Epithelial cell of prostate (primary cell): ENCODE results near the gene RBM5.
A peak's percentile ranks its signal among the peaks of the same experiment; 100 is the strongest.

ENCODE experiments used
- DNase-seq: peaks from one replicate; pipeline ENCODE4 v3.0.0-alpha.2; 2011; ENCODE audit warnings: low read depth, low spot score
- H3K27ac ChIP-seq: fragments of 450-650 bp; 2 replicates; pipeline ENCODE4 v1.5.1; 2017; ENCODE audit warnings: mild to moderate bottlenecking

RBM5 gene

DNA sequence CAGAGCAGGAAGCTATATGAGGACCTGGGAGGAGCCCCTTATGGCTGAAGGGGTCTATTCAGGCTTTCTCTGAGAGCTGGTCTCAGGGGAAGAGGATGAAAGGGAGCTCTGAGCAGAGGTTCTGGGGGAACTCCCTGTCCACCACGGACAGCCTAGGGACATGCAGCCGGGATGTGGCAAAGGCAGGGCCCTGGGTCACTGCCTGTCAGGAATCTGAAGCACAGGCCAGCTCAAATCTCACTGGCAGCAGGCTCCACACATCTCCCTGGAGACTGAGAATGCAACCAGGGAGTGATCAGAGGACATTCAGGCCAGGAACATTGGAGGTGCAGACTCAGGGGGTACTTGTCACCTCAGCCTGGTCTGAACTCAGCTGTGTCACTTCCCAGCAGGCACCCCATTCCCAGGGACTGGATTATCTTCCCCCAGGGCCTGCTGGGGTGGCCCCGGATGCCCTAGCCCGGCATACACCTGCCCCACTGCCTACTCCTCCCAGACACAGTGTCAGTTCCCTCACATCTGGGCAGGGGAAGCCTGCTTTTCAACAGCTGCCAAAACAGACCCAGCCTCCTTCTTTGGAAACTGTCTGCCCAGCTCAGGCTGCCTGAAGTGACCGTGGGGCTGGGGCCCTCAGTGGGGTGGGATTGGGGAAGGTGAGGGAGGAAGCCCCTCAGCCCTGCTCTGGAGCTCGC is 48.1 kb downstream of the RBM5 start:
- no peak for DNase-seq
- H3K27ac ChIP-seq = no peak overlapping the region

GRCh38 chr3:50137531-50137930 is 48.8 kb downstream of the RBM5 start:
- DNase-seq = no peak
- H3K27ac ChIP-seq = no peak overlapping the region

GRCh38 chr3:50138266-50139200 is 49.8 kb downstream of the RBM5 start:
- DNase-seq = no peak
- H3K27ac ChIP-seq = peak overlapping the region; percentile 17

- DNase-seq = no peak
- H3K27ac ChIP-seq = no peak overlapping the region
Observed at GRCh38 chr3:50139308-50139707, 50.6 kb downstream of the RBM5 start.

- no peak overlapping the region for H3K27ac ChIP-seq
- DNase-seq = no peak
Observed at GRCh38 chr3:50139718-50140423, 51.2 kb downstream of the RBM5 start.

DNA sequence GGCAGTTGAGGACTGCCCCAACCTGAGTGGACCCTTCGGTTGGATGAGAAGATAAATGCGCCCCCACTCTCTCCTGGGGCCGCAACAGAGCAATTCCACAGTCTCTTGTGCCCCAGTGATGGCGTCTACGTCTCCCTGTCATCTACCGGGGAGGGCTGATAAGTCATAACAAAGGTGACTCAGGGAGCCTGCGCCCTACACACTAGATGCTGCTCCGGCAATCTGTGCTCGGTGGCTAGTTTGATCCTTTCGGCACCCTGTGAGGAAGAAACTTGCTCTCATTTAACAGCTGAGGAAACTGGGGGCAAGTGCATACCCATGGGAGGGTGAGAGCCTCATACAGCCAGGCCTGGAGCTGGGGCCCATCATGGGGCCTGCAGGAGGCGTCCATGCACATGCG is 52.3 kb downstream of the RBM5 start:
- DNase-seq = no peak
- H3K27ac ChIP-seq = no peak overlapping the region

DNA sequence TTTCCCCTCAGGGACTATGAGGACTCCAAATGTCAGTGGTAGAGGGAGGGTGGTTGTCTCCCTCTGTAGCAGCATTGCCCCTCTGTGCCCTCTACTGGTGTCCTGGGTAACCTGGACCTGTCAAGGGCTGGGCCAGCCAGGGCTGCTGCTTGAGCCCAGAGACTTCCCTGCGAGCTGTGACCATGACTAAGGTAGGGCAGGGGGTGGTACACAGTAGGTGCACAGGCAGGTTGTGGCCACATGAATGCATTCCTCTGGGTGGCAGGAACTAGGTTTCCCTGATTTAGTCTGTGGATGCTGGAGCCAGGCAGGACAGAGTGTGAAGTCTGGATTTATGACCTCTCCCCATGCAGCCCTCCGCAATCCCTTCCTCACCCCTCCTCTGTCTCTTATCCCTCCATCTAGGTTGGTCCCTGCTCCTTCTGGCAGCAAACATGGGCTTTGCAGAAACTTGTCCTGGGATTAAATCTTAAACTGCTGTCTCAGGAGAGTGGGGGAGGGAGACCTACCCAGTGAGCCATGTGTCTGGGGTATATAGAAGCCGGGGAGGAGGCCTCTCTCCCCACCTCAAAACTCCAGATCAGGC is 57.7 kb downstream of the RBM5 start:
- H3K27ac ChIP-seq = no peak overlapping the region
- no peak for DNase-seq

DNA sequence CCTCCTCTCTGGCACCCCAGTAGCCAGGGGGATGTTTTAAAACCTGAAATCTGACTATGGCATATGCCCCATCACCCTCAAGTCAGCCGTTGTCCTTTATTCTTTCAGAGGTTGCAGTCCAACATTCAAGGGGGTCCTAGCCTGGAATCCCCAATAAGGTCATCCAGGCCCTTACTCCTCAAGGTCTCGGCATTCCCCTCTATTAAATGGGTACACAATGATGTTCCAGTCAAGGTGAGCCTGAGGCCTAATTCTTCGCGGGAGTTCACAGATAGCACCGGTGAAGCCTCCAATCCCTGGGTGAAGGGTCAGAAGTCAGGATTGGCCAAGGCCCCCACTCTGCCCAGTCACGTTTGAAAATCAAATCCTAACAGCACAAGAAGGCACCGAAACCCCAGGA is 58.3 kb downstream of the RBM5 start:
- DNase-seq = no peak
- no peak overlapping the region for H3K27ac ChIP-seq

DNA sequence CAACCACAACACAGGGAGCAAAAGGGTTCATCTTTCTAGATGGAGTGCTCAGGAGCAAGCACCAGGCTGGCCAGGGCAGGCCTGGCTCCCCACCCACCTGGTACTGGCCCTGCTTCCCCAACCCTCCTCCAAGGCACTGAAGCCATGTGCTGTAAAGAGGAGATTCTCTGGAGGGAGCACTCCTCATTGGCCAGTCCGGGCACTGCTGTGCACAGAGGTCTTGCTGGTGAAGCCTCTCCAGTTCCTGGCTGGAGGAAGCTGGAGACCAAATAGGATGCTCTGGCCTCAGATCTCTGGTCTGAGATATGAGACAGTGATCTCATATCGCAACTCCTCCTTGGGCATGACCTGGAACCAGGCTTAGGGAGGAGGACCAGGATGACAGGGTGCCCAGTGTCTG is 58.7 kb downstream of the RBM5 start:
- DNase-seq = no peak
- no peak overlapping the region for H3K27ac ChIP-seq

- H3K27ac ChIP-seq = no peak overlapping the region
- DNase-seq = no peak
Observed at GRCh38 chr3:50147861-50148260, 59.1 kb downstream of the RBM5 start.

- peak overlapping the region; percentile 67 for H3K27ac ChIP-seq
- no peak for DNase-seq
Observed at GRCh38 chr3:50150404-50150750, 61.7 kb downstream of the RBM5 start.

DNA sequence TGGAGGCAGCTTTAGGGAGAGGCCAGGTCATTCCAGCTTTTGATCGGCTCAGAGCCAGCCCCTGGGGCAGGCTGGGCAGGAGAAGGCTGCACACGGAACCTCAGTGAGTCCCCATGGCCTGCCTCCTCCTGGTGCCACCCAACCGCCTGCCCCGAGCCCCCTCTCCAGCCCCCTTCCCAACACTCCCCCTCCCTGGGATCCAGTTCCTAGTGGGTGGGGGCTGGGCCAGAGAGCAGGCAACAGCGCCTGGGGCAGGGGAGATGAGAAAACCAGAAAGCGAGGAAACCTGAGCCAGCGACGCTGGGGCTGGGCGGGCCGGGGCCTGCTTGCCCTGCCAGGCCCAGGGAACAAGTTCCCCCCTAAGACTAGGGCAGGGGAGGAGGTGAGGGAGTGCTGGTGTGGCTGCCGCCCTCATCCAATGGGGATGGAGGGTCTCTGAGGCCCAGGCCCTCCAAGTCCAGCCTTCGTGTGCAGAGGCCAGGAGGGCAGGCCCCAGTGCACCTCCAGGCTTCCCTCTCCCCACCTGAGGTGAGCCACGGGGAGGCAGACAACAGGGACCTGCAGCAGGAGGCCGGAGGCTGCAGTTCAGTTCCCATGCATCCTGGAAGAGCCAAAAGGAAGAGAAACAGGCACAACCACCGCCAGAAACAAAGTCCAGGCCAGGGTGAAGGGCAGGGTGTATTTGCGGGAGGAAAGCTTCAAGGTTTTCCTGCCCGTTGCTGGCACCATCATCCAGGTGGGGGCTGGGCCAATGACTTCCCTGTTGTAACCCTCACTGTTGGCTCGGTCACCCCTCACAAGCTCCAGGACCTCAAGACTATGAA is 62.4 kb downstream of the RBM5 start:
- no peak for DNase-seq

GRCh38 chr3:50151728-50152127 is 63.0 kb downstream of the RBM5 start:
- peak overlapping the region; percentile 67 for H3K27ac ChIP-seq
- no peak for DNase-seq

More for the DNA sequence above, 62.4 kb downstream of the RBM5 start:
- peak overlapping the region; percentile 67 for H3K27ac ChIP-seq

- no peak for DNase-seq
- no peak overlapping the region for H3K27ac ChIP-seq
Observed at GRCh38 chr3:50153782-50154475, 65.2 kb downstream of the RBM5 start.

DNA sequence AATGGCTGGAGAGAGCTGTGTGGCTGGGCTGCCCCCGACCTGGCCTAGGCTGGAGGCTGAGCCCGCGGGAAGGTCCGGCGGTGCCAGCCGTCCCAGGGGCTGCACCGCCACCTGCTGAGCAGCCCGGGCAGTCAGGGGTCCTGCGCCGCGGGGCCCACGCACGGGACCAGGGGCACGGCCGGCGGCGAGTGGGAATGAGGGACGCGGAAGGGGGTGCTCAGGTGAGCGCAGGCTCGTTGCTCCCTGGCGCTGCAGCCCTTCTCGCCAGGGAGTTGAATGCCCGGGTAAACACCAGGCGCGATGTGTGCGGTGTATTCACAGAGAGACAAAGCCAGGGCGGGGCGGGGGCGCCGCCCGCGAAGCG is 65.7 kb downstream of the RBM5 start:
- no peak for DNase-seq

GRCh38 chr3:50154840-50155490 is 66.2 kb downstream of the RBM5 start, which contains the start of gene SEMA3F:
SEMA3F (plus strand) TSS chr3:50155324; CDS start chr3:50159623, 4,299 bp downstream.
- no peak for DNase-seq
- H3K27ac ChIP-seq = peak within 1 kb of the TSS; percentile 94

More for the DNA sequence above, 65.7 kb downstream of the RBM5 start:
- no peak overlapping the region for H3K27ac ChIP-seq

DNA sequence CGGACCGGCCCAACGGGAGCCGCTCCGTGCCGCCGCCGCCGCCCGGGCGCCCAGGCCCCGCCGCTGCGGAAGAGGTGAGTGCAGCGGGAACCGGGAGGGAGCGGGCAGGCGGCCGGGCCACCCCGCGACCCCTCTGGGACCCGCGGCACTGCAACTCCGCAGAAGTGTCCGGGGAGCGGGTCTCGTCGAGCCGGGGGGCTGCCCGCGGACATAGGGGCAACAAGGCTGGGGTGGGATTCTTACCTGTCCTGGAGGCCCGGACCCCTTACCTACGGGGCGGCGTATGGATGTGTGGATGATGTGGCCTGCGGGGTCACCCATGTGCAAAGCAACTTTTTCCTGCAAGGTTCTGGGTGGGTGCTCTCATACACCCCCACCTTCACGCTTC is 66.8 kb downstream of the RBM5 start:
- no peak for DNase-seq
- peak overlapping the region; percentile 94 for H3K27ac ChIP-seq

DNA sequence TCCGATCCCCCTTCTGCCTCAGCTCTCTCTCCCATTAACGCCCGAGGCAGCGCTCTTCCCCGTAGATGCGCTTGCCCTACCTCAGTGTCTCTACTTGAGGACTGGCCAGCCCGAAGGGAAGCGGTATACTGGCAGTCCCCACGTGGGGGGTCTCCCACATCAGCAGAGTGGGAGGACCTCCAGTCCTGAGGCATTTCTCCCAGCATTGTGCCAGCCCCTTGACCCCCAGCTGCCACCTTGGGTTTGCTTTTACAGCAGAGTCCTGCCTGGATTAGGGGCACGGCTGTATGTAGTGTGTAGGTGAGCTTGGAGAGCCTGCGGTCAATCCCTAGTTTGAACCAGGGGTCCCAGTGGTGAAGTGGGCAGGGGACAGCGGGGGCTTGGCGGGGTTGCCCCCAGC is 67.2 kb downstream of the RBM5 start:
- DNase-seq = no peak

More for the DNA sequence above, 67.2 kb downstream of the RBM5 start:
- peak overlapping the region; percentile 94 for H3K27ac ChIP-seq
